Glomerular visceral epithelial cell (primary cell): ENCODE data around the gene ANKRD6.
A peak's percentile ranks its signal among the peaks of the same experiment; 100 is the strongest.
"Not testable (repeated sequence)": the region's sequence is repeated elsewhere in the genome, so short reads cannot be mapped to it uniquely, and the experiment has no call there.

ENCODE experiments used
- DNase-seq: peaks from one replicate; pipeline ENCODE4 v3.0.0-alpha.2; 2016; ENCODE audit errors: extremely low spot score

Gene ANKRD6

DNA sequence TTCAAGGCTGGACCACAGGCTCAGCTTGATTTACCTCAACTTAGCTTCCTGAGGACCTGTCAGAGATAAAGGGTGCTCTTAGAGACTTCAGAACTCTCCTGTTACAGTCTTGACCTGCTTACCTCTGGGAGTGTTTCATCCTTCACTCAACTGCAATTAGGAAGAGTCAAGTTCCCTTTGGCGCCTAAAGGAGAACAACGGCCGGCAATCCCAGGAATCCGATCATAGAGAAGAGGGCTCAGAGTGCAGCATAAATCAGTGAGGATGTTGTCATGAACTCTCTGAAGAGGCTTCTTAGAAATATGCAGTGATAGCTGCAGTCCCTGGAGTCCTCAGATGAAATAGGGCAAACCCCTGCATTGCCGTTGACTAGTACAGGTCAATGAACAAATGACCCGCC is 169.2 kb downstream of the ANKRD6 start:
- DNase-seq: no peak

DNA sequence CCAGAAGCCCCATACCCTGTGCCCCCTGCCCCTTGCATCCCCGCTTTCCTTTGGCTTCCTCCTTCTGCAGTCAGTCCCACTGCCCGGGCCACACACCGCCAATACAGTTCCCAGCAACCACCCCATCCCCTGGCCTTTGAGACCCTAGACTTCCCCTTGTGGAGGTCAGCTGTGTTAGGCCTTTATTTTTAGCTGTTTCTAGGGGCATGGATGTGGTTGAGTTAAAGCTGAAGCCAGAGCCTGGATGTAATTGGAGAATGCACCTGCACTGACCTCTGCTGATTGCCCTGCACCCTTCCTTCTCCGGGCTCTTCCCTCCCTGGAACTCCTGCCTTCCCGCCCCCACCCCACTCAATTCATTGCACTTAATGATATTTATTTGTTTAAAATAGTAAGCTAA is 171.7 kb downstream of the ANKRD6 start:
- DNase-seq: no peak

DNA sequence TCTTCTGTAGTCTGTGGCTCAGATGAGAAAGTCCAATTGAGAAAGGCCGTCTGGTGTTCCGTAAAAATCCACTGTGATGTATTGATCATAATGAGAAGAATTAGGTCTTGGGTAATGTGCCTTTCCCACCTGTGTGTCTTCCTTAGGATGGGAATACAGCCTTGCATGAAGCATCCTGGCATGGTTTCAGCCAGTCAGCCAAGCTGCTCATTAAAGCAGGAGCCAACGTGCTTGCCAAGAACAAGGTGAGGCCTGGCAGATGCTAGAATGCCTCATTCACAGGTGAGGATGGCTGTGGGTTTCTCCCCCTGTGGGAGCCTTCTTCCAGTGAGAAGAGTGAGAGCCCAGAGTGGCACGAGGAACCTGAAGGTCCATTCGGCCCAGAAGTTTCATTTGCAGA is 172.9 kb downstream of the ANKRD6 start:
- no peak for DNase-seq

DNA sequence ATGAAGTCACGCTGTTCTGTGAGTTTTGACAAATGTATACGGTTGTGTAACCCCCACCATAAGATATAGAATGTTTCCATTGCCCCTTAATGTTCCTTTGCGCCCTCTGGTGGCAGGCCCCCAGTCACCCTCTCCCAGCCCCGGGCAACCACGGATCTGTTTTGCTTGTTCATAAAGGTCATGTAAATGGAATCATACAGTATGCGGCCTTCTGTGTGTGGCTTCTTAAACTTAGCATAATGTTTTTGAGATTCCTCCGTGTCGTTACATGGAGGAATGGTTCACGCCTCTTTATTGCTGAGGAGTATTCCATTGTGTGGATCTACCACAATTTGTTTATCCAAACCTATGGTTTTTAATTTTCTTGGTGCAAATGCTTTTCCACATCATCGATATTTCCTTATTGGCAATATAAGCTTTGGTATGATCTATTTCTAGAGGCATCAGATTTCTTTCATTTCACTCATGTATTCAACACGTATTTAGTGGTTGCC is 177.2 kb downstream of the ANKRD6 start:
- peak; percentile 38 for DNase-seq

DNA sequence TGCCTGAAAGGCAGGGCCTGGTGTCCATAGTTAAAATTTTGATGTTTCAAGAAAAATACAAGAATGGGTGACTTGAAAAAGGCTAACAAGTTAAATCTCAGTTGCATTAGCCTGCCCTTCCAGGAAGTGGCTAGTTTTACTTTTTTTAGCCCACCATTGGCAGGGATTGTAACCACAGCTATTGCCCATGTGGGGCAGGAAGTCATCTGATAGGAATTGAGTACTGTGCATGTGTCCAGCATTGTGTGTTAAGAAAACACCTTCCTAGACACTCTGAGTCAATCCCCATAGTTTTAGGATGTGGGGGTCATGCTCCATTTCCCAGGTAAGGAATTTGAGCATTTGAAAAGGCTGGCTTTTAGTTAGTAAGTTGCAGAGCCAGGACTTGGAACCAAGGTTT is 178.7 kb downstream of the ANKRD6 start:
- DNase-seq: peak; percentile 57

DNA sequence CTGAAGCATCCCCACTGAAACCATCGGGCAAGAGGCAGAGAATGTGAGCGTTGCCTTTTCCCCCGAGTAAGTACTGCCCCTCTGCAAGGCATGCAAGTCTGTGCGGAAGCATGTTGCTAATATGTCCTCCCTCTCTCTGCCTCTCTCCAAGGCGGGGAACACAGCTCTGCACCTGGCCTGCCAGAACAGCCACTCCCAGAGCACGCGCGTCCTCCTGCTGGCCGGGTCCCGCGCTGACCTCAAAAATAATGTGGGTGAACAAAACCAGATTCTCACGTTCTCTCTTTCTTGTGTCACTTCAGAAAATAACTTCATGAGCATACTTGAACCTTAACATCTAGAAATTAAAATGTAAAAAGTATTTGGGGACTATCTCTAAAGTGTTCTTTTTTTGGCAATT is 179.2 kb downstream of the ANKRD6 start:
- DNase-seq: peak; percentile 6

DNA sequence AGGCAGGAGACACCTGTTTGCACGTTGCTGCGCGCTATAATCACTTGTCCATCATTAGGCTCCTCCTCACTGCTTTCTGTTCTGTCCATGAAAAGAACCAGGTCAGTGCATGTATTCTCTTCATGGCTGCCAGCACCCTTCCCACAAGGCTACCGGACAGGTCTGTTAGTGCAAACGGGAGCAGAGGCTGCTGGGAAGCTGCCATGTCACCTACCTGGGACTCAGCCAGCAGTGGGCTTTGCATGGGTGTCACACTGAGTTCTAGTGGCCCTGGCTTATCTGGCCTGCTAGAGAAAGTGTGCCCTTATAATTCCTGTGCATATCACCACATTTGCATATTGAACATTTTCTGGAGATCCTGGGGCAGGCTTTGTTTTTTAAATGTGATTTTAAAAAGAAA is 180.8 kb downstream of the ANKRD6 start:
- DNase-seq: no peak

DNA sequence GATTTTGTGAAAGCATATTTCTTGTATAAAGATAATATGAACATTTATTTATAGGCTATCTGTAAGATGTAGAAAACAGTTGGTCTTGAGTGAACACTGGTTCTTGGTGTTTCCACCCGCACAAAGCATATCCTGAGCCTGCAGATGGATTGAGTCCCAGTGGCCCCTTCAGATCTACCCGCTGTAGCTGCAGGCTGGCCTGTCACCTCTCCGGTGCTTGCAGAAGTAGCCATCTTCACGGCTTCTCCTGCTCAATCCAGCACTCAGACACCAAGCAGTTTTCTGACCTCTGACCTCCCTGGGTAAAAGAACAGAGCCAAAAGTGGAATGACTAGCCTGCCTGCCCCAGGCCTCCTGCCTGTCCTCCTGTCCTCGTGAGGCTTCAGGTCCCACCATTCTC is 182.9 kb downstream of the ANKRD6 start:
- no peak for DNase-seq

DNA sequence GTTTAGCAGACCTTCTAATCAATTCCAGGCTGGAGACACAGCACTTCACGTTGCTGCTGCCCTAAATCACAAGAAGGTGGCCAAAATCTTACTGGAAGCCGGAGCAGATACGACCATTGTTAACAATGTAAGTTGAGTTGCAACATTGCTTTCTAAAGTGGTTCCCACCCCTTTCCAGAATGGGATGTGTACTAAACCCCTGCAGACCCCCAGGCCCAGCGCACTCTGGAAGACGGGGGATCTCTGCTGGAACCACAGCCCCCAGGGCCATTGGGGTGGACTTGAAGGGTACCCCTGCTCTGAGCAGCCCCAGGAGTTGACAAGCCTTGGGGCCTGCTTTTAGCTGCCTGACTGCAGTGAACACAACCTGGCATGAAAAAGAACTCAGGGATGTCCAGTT is 183.6 kb downstream of the ANKRD6 start:
- no peak for DNase-seq

DNA sequence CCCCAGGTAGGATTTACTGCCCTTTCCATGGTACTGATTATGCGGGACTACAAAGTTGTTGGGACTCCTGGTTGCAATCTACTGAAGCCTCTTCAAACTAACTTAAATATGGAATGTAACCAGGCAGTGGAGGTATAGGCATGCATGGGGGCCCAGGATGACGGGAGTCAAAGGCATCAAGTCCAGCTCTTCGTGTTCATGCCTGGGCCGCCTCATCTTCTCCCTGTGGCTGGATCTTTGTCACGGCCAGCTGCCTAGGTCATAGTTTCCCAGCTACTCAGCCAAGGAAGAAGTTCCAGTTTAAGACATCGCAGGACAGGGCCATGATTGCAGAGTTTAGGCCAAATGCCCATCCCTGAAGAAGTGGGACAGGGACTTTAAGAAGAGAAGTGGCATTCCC is 185.1 kb downstream of the ANKRD6 start:
- no peak for DNase-seq

DNA sequence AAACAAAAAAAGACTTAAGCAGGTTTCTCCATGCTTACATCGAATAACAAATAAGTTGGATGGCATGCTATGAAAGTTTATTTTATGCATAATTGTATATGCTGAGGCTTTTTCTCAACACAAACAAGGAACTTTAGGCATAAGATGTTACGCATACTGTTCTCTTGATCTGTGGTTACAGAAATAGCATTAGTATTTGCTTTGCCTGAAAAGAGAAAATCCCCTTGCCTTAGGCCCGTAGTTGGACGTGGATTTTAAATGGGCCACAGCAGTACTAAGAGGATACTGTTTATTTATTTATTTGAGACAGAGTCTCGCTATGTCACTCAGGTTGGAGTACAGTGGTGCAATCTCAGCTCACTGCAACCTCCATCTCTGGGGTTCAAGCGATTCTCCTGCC is 186.6 kb downstream of the ANKRD6 start:
- DNase-seq: no peak

DNA sequence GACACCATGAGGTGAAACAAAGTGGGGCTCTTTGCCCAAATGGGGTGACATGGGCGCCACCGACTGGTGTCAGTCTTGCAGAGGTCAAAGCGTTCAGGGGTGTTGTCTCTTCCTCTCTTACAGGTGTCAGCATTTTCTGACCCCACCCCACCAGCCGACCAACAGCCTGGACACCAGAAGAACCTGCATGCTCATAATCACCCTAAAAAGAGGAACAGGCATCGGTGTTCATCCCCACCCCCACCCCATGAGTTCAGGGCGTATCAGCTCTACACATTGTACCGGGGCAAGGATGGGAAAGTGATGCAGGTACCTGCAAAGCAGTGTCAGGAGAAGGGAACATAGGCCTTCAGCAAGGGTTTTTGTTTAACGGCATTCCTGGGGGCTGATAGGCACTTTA is 190.8 kb downstream of the ANKRD6 start:
- no peak for DNase-seq

DNA sequence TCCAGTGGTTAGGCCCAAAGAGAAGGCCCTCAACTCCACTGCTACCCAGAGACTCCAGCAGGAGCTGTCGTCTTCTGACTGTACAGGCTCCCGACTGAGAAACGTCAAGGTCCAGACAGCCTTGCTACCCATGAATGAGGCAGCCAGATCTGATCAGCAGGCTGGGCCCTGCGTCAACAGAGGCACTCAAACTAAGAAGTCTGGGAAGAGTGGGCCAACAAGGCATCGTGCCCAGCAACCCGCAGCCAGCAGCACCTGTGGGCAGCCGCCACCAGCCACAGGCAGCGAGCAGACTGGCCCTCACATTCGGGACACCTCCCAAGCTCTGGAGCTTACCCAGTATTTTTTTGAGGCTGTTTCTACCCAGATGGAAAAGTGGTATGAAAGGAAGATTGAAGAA is 197.5 kb downstream of the ANKRD6 start:
- no peak for DNase-seq

DNA sequence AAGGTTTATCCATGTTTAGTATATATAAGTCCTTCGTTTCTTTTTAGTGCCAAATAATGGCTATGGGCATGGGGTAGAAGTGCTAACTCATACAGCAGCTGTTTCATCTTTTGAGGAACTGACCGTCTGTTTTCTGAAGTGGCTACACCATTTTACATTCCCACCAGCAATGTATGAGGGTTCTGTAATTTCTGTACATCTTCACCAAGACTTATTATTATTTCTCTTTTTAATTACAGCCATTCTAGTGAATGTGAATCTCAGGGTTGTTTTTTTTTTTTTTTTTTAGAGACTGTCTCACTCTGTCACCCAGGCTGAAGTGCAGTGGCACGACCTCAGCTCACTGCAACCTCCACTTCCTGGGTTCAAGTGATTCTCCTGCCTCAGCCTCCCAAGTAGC is 203.5 kb downstream of the ANKRD6 start:
- not testable (repeated sequence) for DNase-seq

DNA sequence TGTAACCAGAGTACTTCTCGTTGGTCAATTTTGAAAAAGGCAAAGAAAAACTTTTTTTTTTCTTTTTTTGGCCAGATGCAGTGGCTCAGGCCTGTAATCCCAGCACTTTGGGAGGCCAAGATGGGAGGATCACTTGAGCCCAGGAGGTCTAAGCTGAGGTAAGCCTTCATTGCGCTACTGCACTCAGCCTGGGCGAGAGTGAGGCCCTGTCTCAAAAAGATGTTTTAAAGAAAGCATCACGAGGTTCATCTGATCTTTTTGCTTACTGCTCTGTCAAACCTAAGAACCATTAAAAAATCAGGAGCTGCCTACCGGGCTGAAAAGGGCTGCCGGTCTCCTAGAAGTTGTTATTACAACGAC is 205.0 kb downstream of the ANKRD6 start:
- no peak for DNase-seq

DNA sequence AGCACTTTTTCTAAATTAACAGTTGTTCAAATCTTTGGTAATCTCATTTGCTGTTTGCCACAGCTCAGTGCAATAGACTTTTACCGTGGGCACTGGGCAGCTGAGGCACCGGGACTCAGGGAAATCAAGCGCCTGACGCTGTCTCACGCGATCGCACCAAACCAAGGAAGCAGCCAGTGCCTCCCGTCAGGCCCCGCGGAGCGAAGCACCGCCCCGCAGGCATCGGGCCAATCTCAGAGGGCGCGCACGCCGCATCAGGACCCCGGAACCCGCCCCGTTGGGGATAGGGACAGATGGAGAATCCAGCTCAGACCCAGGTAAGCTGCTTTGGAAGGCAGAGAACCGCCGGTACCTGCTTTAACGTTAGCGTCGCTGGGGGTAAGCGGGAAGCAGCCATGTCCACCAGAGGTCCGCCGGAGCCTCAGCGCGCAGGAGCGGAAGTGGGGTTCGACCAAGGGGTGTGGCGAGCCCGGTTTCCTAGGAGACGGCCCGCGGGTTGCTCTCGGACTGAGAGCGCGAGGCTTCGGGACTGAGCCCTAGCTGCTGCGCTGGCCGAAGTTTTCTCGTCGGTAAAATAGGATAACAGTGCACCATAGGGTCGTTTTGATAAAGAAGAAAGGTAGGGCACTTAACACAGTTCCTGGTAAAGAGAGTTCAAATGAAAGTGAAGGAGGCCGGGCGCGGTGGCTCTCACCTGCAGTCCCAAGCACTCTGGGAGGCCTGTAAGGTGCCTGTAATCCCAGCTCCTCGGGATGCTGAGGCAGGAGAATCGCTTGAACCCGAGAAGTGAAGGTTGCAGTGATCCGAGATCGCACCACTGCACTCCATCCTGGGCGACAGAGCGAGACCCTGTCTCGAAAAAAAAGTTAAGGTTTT is 205.6 kb downstream of the ANKRD6 start, which contains the start of gene LYRM2:
Gene LYRM2 (minus strand): TSS at position 428 of the 876 bp plus-strand sequence. CDS start 31 bp downstream, at position 397.
- DNase-seq: peak; percentile 93

DNA sequence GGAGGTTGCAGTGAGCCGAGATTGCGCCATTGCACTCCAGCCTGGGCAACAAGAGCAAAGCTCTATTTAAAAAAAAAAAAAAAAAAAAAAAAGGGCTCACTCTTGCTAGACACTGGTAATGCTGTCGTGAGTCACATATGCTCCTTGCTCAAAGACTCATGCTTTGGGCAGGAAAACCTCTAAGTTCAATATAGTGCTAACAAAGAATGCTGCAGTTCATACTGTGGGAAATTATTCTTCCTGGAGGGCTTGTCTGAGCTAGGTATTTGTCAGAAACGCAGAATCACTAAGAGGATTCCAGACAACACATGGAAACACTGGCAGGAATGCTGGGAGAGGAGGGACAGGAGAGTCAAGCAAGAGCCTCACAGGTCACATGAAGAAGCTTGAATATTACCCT is 207.9 kb downstream of the ANKRD6 start:
- DNase-seq: peak; percentile 53

DNA sequence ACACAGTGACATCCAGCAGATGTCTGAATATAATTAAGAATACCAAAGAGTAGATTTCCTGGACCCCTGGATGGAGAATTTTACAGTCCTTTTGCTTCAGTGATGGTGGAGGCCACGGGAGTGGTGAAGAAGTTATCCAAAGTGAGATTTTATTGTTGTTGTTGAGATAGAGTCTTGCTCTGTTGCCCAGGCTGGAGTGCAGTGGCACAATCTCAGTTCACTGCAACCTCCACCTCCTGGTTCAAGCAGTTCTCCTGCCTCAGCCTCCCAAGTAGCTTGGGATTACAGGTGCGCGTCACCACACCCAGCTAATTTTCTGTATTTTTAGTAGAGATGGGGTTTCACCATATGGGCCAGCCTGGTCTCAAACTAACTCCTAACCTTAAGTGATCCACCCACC is 208.6 kb downstream of the ANKRD6 start:
- not testable (repeated sequence) for DNase-seq

DNA sequence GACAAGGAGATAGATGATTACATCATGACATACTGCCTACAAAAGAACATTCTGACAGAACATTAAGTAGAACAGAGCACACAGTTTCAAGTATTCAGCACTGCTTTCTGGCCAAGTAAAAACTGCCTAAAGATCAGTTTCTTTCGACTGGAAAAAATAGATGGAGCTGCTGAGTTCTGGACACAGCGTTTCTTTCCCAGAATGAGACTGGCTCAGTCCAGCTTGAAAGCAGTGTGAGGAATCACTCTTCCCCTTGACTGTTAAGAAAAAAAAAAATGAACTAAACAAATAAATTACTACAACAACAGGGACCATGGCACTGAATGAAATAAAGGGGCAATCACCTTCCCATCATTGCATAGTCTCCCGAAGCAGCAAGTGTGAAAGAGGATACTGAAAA is 210.0 kb downstream of the ANKRD6 start:
- DNase-seq: no peak

DNA sequence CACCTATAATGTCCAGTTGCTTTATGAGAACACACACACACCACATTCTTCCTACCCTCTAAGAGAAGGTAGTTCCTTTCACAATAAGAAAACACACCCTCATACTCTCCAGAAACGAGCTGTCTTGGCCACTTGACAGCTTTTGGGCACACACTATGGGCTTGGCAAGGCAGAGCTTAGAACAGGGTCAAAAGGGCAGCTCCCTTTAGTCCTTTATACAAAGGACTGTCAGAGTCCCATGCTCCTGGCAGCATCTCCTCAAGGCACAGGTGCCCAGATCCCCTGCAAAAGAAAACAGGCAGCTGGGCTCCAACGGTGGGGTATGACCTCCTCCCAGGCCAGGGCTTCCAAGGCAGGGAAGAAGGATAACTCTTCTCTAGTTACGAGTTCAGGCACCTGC is 210.5 kb downstream of the ANKRD6 start:
- DNase-seq: no peak

DNA sequence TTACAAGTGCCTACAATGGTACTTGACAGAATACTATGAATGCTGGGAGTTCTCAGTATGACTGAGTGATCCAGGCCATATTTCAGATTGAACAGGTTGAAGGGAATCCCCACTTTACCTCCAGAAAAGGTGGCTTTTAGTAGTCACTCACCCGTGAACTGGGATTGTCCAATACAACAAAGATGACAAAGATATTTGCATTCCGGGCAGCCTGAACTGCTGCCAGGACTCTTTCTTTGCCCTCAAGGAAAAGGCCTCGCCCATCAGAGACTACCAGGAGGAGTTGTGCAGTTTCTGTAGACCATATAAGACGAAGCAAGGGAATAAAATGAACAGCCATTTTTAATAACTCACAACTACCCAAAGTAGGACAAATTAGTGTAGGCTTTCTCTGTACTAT is 211.9 kb downstream of the ANKRD6 start:
- no peak for DNase-seq

DNA sequence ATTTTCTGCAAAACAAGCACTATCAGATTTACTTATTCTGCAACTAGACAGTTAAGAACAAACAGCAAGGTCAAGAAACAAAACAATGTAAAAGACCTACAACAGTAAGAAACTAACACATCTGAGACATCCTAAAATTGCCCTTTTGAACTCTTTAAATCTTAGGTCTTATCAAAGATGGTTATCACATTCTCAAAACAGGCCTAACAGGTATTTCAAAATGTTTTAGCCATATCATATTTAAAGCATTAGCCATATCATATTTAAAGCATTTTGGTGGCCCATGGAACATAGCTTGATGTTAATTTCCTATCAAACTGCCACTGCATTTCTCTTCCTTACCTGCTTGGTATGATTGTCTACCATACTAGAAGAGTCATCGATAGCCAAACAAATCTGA is 216.7 kb downstream of the ANKRD6 start:
- DNase-seq: no peak

DNA sequence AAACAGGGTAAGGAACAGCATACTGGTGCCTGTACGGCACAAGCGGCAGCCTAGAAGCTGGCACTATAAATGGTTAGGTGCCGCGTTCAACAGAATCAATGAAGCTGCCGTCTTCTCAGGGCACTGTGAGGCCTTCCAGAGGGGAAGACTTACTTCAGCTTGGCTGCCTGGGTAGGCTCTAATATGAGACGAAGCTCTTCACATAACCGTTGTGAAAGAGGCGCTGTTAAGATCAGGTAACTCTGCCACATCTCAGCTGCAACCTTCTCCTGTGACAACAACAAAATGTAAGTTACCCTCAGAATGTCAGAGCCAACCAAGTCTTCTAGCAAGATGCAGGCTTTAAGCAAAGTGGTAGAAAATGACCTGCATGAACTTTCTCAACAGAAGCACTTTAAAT is 217.6 kb downstream of the ANKRD6 start:
- DNase-seq: no peak

DNA sequence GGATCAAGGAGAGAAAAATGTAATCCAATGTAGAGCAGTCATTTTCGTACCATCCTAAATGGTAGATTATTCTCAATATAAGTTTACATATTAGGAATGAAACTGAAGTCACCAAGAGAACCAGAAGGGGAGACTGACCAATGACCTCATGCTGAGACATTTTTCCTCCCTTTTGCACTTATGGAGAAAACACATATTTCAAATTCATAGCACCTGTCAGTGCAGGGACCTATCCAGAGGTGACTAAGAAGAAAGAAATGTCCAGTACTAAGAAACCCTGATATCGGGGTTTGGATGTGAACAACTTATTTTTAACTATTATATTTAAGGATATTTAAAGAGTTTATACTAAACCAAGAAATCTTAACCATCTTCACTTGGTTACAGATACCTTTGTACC is 222.2 kb downstream of the ANKRD6 start:
- DNase-seq: peak; percentile 29
